ENCODE data around the gene TOE1.

TOE1 gene

DNA sequence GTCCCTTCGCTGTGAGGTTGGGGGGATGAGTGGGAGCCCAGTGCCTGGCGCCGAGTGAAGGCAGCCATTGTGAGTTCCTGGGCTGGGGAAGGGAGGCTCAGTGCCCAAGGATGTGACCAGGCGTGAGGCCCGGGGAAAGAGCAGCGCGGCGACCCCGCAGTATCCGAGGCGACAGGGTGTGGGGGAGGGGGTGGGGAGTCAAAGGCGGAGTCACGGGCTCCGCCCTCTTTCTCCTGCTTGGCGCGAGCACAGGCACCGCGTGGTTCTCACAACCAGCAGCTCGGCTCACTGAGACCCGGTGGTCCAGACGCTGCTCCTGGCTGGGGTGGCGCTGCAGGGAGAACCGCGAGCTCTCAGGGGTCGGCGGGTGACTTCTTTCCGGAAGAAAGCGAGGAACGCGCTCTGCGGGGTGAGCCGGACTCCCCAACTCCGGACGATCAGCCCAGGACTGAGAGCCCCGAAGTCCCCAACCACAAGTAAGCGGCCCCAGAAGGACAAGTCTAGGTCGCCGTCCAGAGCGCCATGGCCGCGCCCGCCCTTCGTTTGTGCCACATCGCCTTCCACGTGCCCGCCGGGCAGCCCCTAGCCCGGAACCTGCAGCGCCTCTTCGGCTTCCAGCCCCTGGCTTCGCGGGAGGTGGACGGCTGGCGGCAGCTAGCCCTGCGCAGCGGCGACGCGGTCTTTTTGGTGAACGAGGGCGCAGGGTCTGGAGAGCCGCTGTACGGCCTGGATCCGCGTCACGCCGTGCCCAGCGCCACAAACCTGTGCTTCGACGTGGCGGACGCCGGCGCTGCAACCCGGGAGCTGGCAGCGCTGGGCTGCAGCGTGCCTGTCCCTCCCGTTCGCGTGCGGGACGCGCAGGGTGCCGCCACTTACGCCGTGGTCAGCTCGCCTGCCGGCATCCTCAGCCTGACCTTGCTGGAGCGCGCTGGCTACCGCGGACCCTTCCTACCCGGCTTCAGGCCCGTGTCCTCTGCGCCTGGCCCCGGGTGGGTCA is 13.0 kb upstream of the TOE1 start, which contains the start of gene HPDL:
HPDL (plus strand) TSS at position 269 of the 997 bp plus-strand sequence; CDS start at position 523, 254 bp downstream.
- no peak for DNase-seq

DNA sequence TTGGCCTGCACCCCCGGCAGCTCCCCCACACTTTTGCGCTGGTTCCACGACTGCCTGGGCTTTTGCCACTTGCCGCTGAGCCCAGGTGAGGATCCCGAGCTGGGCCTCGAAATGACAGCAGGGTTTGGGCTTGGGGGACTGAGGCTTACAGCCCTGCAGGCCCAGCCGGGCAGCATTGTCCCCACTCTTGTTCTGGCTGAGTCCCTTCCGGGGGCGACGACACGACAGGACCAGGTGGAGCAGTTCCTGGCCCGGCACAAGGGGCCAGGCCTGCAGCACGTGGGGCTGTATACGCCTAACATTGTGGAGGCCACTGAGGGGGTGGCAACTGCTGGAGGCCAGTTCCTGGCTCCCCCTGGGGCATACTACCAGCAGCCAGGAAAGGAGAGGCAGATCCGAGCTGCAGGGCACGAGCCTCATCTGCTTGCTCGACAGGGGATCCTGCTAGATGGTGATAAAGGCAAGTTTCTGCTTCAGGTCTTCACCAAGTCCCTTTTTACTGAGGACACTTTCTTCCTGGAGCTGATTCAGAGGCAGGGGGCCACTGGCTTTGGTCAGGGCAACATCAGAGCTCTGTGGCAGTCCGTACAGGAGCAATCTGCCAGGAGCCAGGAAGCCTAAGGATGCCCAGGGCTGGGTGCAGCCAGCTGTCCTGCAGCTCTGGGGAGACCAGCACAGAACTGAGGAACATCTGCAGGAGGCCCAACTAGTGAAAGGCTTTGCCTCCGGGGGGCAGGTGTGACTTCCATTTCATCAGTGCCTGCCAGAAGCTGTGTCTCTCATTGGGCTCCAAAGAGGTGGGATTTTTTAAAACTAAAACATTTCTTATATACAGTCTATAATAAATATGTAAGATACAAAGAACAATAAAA is 12.1 kb upstream of the TOE1 start:
- DNase-seq: no peak

DNA sequence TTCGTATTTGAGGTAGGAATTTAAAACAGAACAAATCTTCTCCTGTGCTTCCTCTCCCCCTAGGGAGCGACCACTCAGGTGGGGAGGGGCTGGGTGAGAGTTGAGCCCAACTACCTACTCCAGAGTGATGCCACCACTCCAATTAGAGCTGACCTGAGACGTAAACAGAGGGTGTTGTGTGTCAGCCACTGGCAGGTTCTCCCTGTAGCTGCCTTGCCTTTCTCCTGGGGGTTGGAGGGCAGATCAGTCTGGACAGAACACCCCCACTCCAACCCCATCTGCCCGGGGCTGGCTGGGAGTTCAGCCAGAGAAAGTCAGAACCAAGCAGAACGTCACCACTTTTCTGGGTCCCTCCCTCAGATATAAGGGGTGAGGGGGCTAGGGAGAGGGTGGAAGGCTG is 11.3 kb upstream of the TOE1 start:
- DNase-seq: no peak

DNA sequence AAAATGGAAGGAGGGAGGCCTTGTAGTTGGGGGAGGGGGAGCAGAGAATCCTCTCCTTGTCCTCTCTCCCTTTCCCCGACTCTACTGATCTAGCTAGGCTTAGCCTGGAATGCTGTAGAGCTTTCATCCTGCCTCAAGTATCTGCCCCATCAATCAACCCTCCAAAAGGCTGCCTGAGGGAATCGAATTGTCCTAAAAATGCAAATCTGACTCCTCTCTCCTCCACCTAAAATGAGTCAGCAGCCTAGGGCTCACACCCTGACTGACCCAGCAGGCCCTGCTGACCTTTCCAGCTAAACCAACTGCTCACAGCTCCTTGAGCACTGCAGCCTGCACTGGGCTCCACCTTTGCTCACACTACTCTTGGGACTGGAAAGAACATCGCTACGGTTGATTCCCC is 10.5 kb upstream of the TOE1 start:
- no peak for DNase-seq

DNA sequence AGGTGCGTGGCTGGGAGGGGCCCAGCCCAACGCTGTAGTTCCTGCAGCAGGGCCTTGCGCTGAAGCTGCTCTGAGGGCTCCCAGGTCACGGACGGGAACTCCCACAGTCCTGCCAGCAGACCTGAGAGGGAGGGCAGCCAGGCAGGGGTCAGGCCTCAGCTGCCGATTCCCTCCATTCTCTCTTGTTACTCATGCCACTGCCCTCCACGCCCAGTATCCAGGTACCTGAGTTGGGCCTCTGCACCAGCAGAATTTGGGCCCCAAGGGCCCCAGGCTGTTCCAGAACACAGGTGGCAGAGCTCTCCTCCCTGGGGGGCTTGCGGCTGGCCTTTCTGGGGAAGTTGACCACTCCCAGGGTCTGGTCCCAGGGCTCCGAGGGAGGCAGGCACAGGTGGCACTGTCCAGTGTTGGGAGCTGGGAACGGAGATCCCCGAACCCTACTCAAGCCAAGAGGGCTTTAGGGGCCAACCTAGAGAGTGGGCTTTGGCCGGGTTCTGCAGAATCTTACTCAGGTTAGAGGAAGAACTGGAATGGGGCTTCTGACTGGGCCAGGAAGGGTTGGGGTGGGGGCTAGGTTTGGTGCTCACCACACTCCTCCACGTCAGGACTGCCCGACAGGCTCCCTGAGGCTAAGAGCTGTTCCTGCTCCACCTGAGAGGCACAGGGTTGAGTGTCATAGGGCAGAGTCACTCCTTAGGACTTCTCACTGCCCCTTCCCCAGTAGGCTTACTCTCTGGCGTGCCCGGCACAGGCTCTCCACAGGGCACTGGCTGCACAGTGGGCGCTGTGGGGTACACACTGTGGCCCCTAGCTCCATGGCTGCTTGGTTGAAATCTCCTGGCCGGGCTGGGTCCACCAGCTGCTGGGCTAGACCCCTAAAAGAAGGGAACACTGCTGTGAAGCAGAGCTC is 8.3 kb upstream of the TOE1 start:
- DNase-seq: no peak

DNA sequence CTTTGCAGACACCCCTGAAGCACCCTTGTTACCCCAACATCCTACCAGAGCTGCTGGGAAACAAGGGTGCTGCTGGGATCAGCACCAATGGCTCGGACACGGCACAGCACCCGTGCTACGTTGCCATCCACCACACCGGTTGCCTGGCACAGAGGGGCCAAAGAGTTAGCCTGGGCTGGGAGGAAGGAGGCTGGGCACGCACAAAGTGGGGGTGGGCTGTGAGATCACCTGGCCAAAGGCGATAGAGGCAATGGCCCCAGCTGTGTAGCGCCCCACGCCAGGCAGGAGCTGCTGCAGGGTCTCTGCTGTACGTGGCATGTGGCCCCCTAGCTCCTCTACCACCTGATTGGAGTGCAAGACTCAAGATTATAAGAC is 7.6 kb upstream of the TOE1 start:
- DNase-seq: no peak

DNA sequence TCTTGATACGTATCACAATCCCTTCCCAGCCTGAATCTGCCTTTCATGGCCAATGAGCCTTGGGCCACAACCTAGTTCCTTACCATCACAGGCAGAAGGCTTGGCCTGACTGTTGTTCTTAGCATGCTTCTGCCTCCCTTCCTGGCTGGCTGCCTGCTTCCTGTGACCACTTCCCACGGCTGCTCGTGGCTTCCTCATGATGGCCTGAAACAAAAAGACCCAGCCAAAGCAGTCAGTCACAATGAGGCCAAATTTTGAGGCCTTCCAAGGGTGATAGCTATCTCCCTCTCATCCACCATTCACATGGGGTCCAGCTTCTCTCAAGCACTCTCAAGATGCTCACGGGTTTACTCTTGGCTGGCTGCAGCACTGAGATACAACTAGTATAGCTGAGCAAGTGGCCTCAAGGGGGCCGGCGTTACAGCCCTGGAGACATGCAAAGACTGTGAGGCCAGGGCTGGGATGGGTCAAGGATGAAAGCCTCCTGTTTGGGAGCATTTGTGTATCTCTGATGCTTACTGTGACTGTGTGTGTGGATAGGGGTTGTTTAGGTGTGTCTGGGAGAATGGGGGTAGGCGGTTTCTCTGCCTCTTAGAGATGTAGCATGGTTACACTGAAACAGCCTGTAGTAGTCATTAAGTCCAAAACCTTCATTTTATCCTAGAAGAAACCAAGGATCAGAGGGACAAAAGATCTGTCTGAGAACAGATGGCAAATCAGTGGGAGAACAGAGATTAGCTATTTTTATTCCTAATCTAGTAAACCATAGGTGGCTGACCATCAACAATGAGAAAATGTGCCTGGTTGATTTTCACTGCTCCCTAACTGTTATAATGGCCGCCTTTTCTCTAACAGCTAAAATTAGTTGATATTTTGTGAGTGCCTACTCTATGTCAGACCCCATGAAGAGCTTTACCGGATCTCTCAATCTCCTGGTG is 5.4 kb upstream of the TOE1 start:
- no peak for DNase-seq

DNA sequence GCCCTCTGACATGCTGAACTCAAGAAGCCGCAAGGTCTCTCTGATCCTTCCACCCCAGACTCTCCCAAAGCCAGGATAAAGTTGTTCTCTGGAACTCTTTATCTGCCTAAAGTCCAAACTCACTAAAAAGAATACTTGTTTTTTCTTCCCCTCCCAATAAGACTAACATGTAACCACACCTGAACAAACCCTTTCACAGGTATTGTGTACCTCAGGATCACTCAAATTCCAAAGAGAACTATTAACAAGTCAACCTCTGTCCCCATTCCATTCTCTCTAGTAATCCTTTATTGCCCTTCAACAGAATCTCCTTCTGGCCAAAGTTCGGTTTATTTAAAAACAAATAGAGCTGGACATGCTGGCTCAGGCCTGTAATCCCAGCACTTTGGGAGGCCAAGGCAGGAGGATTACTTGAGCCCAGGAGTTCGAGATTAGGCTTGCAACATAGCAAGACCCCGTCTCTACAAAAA is 4.1 kb upstream of the TOE1 start:
- no peak for DNase-seq

DNA sequence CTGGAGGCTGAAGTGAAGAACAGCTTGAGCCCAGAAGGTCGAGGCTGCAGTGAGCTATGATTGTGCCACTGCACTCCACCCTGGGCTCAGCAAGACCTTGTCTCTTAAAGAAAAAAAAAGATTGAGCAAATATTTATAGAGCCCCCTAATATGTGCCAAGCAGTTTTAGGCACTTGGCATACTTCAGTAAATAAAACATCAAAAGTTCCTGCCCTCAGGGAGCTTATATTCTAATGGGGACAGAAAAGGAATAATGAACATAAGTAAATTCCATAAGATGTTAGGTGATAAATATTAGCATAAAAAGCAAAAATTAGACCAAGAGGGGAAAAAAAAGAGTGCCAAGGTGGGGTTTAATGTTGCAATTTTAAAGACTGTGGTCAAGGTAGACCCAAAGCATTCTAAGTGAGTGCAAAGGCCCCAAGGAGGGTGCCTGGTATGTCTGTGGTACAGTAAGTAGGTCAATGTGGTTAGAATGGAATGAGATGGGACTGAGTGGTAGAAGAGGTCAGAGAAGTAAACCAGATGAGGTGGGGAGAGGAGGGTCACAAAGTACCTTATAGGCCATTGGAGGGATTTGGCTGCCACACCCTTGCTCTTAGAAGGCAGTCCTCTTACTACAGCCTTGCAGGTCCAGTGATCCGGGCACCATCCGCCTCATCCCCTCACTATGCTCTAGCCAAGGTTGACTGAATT is 2.2 kb upstream of the TOE1 start:
- no peak for DNase-seq

DNA sequence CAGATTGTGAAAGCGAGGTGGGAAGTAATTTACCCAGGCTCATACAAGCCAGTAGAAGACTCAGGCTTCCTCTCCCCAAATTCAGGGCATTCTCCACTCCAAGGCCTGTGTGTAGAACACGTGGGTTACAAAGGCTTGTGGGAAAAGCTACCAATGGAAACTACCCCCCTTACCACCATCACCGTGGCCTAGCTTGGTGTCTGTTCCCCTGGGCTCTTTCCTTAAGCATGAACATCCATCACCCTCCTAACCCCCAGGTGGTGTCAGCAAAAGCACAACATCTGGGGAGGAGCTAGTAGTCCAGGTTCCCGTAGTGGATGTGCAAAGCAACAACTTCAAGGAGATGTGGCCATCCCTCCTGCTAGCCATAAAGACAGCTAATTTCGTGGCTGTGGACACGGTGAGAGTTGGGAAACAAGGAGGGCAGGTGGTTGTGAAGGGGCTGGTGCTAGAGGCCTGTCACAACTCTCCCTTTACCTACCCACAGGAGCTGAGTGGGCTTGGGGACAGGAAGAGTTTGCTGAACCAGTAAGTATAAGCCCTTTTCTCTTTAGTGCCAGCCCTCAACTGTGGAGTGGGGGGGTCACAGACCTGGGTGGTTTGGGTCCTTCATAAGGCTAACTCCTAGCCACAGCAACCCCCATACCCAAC is 971 bp downstream of the TOE1 start:
- DNase-seq: no peak

DNA sequence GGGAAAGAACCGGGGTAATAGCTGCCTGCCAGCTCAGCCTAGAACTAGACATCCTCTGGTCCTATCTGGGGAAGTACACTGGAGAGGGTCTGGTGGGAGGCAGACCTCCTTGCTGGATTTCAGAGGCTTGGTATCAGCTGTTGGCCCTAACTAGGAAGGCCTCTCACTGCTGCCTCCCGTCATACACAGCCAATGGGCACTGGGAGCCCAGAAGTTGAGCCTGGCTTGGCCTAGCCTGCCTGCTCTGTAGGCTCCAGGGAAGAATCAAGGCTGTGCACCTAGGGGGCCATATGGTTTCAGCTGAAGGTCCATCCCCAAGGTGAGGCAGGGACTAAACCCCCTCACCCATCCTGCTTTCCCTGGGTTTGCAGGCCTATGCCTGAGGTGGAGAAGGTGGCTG is 4.5 kb downstream of the TOE1 start:
- no peak for DNase-seq

DNA sequence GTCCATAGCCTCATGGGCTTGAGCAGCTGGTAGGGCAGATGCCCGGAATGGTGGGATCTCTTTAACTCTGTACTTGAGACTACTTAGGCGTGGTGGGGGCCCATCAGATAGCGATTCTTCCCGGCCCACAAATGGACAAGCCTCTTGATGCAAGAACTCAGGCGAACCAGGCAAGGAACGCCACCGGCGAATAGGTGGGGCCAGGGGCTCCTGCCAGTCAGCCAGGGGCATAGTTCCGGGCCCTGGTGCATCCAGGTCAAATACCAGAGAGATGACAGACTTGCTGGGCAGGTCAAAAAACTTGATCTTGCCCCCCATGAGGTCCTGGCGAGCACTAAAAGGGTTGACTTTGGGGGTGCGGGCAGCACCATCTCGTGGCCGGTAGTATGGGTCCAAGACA is 5.0 kb downstream of the TOE1 start:
- DNase-seq: no peak

DNA sequence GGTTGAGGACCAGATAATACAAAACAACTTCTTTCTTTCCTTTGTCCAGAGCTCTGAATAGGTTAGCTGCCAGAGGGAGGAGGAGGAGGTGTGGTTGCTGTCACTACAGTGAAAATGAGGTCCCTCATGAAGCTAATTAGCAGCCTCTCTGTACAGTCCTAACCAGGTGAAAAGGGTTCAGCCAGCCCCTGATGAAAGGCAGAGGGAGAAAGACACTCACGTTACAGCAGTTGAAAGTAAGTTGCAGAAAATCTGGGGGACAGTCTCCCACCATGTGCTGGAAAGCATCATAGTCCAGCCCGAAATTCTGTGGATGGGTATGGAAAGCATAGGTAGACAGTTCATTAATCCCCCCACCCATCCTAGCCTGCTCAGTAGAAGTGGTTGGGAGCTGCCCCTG is 6.5 kb downstream of the TOE1 start:
- no peak for DNase-seq

DNA sequence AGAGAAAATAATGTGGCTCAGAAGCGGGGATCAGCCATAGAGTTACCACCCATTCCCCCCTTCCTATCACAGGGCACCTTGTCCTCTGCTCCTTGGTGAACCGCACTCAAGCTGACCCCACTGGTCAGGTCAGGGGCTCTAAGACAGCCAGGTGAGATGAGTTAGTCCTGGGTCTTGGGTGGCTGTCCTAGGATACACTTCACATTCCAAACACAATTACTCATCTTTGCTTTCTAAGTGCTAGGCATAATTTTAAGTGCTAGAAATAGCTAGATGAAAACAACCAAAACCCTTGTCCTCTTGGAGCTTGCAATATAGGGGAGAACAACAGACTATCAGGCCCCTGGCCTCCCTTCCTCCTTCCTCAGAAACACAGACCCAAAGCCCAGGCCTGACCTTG is 8.1 kb downstream of the TOE1 start:
- no peak for DNase-seq

DNA sequence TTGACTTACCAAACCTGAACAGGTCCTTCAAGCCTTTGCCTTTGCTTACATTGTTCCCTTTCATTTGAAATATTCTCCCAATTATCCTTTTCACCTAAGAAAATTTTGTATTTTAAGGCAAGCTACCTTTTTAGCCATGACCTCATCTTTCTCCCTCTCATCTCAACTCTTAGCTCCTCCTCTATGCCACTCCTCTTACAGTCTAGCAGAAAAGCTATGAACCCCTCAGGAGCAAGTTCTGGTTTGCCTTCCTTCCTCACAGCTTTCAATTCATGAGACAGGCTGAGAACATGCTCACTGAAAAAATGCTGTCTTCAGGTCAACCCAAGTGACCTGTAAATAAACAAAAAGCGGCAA is 8.6 kb downstream of the TOE1 start:
- no peak for DNase-seq

DNA sequence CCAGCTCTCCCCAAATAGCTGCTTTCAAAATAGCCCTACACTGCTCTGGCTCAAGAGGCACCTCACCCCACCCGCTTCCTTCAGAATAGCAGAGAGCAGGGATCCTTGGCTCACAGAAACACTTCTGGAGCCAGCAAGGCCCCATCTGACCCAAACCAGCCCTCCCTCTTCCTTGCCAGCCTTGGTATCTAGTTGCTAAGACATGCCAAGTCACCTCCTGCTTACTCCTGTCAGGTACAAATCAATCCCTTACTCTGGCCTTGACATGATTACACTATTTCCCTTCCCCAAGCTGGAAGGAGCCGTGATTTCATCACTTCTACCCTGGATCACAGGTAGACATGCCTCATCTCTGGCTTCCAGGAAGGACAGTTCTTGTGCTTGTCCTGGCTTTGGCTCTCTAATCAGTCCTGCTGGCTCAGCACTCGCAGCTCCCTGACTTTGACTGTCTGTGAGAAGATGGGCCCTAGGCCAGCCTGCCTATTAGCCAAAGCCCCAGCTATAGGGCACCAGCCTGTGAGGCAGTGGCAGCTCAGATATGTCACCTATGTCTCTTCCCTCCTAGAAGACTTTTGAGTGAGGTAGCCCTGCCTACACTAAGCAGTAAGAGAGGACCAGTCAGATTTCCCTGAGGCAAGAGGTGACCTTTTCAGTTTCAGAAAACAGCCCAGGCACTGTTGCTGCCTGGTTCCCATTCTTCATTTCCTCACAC is 9.2 kb downstream of the TOE1 start:
- DNase-seq: no peak

DNA sequence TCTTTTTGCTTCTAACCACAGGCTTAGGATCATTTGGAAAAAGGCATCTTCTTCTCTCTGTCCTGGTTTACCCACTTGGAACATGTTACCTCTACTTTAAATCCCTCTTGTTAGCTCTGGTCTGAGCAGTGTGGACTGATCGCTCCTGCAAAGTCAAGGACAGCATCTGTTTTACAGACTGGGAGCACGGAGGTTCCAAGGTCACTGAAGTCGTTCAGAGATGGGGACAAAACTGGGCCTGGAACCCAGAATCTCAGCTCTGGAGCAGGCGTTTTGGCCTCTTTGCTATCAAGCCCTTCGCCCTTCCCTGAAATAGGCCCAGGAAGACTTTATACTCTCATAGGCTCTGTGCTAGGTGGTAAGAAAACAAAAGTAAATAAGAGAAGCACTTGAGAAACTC is 11.5 kb downstream of the TOE1 start:
- no peak for DNase-seq

DNA sequence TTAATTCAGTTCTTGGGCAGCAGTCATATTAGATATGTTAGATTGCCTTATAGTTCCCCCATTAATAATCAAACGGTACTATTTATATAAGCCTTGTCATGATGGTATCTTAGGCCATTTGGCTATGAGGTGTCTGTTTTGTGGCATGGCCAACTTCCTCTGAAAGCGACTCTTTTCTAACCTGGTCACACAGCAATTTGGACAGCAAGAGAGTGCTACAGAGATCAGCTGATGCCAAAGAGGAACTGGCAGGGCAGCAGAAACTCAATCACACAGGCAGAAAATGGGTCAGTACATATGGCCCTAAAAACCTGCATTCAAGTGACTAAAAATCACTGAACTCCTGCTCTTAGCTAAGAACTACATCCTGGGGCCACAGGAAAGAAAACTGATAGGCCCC is 13.7 kb downstream of the TOE1 start:
- DNase-seq: no peak

DNA sequence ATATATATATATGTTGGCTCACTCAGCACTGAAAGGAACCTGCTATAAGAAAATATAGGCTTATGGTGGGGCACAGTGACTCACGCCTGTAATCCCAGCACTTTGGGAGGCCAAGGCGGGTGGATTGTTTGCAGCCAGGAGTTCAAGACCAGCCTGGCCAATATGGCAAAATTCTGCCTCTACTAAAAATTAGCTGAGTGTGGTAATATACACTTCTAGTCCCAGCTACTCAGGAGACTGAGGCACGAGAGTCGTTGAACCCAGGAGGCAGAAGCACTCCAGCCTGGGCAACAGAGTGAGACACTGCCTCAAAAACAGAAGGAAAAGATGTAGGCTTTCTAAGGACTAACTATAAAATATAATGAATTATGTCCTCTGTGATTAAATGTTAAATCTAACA is 14.9 kb downstream of the TOE1 start:
- no peak for DNase-seq

DNA sequence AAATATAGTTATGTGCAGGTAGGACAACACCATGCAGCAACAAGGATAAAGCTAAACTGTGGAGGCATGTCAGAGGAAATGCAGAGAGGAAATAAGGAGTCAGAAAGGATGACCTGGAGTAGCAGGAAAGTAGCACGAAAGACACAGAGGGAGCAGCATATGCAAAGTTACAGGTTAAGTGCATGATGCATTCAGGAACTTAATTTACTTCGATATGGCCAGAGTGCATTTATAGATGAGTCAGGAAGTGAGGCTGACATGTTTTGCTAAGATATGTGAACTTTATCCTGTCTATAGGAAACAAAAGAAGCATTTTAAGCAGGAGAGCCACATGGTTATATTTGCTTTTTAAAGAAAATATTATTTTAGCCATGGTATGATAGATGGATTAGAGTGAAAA is 15.7 kb downstream of the TOE1 start:
- no peak for DNase-seq

All from NCI-H2081 treated with DMSO at 0.1 percent for 48 hours (cell line).